PC-3 (cell line): Measurements from ENCODE around the gene CIAO3. TPM values are rescaled to one million over a fixed set of nuclear protein-coding genes. Genes with fewer than 3 reads are reported as not detected.

Source experiments
- ATAC-seq: fragments of 200-7000 bp; cut with Tn5 transposase; 2 replicates; pipeline ENCODE4 v1.9.1; 2020; ENCODE audit warnings: mild to moderate bottlenecking, moderate library complexity
- BruUV-seq: library from RNA; stranded (reverse); fragments of 400-500 nt; replicated peaks from 2 replicates; lab custom pipeline; 2021; lab: Mats Ljungman, UMichigan
- CTCF ChIA-PET: fragments of 300-600 bp; sonication (Branson Sonifier 250); formaldehyde crosslinking; loops from one replicate; lab custom pipeline; 2022; ENCODE audit warnings: antibody characterized with exemption; lab: Charles Lee
- POLR2A ChIA-PET: fragments of 300-600 bp; sonication (Branson Sonifier 250); formaldehyde crosslinking; loops from one replicate; lab custom pipeline; 2022; ENCODE audit warnings: antibody characterized with exemption; ENCODE audit not compliant: unreplicated experiment; lab: Charles Lee
- DNase-seq: peaks from one replicate; pipeline ENCODE4 v3.0.0-alpha.2; 2015
- H2AFZ ChIP-seq: fragments of 300-600 bp; sonication (generic); 2 replicates; pipeline ENCODE4 v1.6.0; 2016; ENCODE audit warnings: antibody characterized with exemption, low read length
- H3F3A ChIP-seq: fragments of 300-600 bp; sonication (generic); one replicate; pipeline ENCODE4 v1.6.0; 2017; ENCODE audit warnings: antibody characterized with exemption, low read length, control low read depth, mild to moderate bottlenecking; ENCODE audit not compliant: unreplicated experiment
- H3K27ac ChIP-seq: fragments of 300-600 bp; sonication (generic); 2 replicates; pipeline ENCODE4 v1.5.1; 2016; ENCODE audit warnings: mild to moderate bottlenecking, low read length
- H3K27me3 ChIP-seq: fragments of 300-600 bp; sonication (generic); 2 replicates; pipeline ENCODE4 v1.6.1; 2016; ENCODE audit warnings: low read length, mixed read lengths
- H3K36me3 ChIP-seq: fragments of 300-600 bp; sonication (generic); 2 replicates; pipeline ENCODE4 v1.6.1; 2016; ENCODE audit warnings: low read depth, mixed run types, low read length, mixed read lengths
- H3K4me1 ChIP-seq: fragments of 300-600 bp; sonication (generic); 2 replicates; pipeline ENCODE4 v1.5.1; 2016; ENCODE audit warnings: low read length; ENCODE audit not compliant: insufficient read depth
- H3K4me2 ChIP-seq: fragments of 300-600 bp; sonication (generic); 2 replicates; pipeline ENCODE4 v1.6.0; 2016; ENCODE audit warnings: low read length
- H3K4me3 ChIP-seq: fragments of 300-600 bp; sonication (generic); 2 replicates; pipeline ENCODE4 v1.5.1; 2016; ENCODE audit warnings: mild to moderate bottlenecking, low read length, mixed read lengths
- H3K79me2 ChIP-seq: fragments of 300-600 bp; sonication (generic); 2 replicates; pipeline ENCODE4 v1.6.1; 2017; ENCODE audit warnings: low read length, mixed read lengths
- H3K9ac ChIP-seq: fragments of 300-600 bp; sonication (generic); 2 replicates; pipeline ENCODE4 v1.6.0; 2016; ENCODE audit warnings: mild to moderate bottlenecking, low read length
- H3K9me2 ChIP-seq: fragments of 300-600 bp; sonication (generic); replicated peaks from 2 replicates; pipeline ENCODE4 v1.6.1; 2016; ENCODE audit warnings: mixed run types, low read length, mixed read lengths
- H3K9me3 ChIP-seq: fragments of 300-600 bp; sonication (generic); 2 replicates; pipeline ENCODE4 v1.6.1; 2016; ENCODE audit warnings: low read length, mixed read lengths
- H4K20me1 ChIP-seq: fragments of 300-600 bp; sonication (generic); 2 replicates; pipeline ENCODE4 v1.6.1; 2016; ENCODE audit warnings: low read length, mixed read lengths
- CTCF ChIP-seq: fragments of 300-600 bp; sonication (generic); conservative IDR thresholded peaks from 2 replicates; pipeline ENCODE4 v1.5.1; 2017; ENCODE audit warnings: antibody characterized with exemption, low read depth, mild to moderate bottlenecking, low read length
- EZH2 ChIP-seq: fragments of 300-600 bp; sonication (generic); IDR thresholded peaks from one replicate; pipeline ENCODE4 v1.6.1; 2017; ENCODE audit warnings: antibody characterized with exemption, mild to moderate bottlenecking, low read length; ENCODE audit not compliant: unreplicated experiment
- EZH2phosphoT487 ChIP-seq: fragments of 300-600 bp; sonication (generic); IDR thresholded peaks from 2 replicates; pipeline ENCODE4 v1.6.1; 2018; ENCODE audit warnings: mild to moderate bottlenecking, antibody characterized with exemption, low read length, borderline replicate concordance
- intact Hi-C: fragments of 100-400 bp; cut with micrococcal nuclease; formaldehyde crosslinking; loops from 2 replicates; pipeline ENCODE4 v1.9.0; 2023
- total RNA-seq: library from RNA; depleted of rRNA; stranded (reverse); fragments of >200 nt; gene quantifications from 2 replicates; pipeline ENCODE4 v1.2.3, GENCODE V29; 2014

Gene CIAO3
- total RNA-seq, 1 experiment from 2014 or later: 46.1 TPM

DNA sequence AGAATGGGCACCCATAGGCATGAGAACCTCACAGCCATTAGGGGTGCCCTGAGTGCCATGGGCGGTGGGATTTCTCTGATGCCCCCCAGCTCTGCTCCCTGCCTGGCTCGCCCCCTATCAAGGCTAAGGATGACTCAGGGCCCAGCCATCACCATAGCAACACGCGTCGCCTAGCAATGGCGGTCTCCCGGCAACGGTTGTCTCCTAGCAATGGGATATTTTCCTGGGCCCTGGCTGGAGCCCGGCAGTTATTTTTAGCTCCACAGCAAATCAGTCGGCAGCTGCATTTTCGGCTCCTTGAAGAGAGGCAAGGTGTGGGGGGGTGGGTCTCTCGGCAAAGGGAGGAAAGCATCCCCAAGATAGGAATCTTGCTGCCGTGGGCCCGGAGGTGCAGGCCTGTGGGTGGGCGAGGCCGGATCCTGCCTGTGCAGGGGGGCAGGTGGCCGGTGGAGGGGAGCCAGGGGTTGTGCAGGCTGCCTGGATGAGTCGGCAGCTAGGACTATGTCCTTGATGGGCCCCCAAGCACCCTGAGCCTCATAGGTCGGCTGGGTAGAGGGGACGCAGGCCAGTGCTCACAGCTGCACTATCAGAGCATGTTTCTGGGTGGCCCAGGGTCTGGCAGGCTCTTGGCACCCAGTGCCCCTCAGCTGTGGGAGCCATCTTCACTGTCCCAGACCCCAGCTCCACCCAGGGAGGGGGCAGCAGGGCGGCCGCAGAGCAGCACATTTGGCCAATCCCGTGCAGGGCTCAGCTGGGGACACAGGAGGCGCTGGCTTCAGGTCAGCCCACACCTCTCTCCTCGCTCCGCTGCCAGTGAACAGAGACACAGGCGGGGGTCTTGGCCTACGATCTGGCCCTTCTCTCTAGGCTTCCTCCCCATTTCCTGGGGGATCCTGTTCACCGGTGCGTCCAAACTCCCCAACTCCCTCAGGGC, 31.0 kb downstream of the CIAO3 start:
- ChIA-PET POLR2A (no interaction called here), CTCF (interaction anchor here (0.6 kb wide), 1 partner anchor 100 kb away, joined by 4 read pairs; no protein-coding TSS in a partner anchor)
- BruUV-seq: no TSS peak
- Histone ChIP-seq H3K4me2 (no peak overlapping the region), H3K9me3 (no peaks in the 10 kb centered on the region), H4K20me1 (no peaks in the 10 kb centered on the region), H2AFZ (no peak overlapping the region), H3K27me3 (peaks cover 28% of the 10 kb centered on the region), H3K36me3 (no peaks in the 10 kb centered on the region), H3K27ac (no peak overlapping the region), H3K9ac (no peak overlapping the region), H3K4me1 (peaks cover 16% of the 10 kb centered on the region), H3K9me2 (no peaks in the 10 kb centered on the region), H3F3A (no peaks in the 10 kb centered on the region), H3K4me3 (no peak overlapping the region), H3K79me2 (no peaks in the 10 kb centered on the region)
- ATAC-seq (no peak), DNase-seq (peak; percentile 54)
- intact Hi-C loops: loop anchor here (10.0 kb wide), 1 partner anchor 75 kb away; the partner anchor contains the start of genes CHTF18 and RPUSD1
- 0 out of 2 replicates have a peak, but pooled peaks have one; percentile 12 for TF ChIP-seq CTCF
- no peak for TF ChIP-seq EZH2
- TF ChIP-seq EZH2phosphoT487: no peak

DNA sequence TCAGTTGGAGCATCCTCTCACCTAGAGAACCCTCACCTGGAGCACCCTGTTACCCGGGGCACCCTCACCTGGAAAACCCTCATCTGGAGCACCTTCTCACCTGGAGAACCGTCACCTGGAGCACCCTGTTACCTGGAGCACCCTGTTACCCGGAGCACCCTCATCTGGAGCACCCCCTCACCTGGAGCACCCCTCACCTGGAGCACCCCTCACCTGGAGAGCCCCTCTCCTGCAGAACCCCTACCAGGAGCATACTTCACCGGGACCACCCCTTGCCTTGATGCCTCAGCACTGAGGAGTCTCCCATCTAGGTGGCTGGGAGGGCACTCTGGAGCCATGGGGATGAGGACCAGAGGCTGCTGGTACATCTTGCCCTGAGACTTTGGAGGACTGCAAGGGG, 31.8 kb downstream of the CIAO3 start:
- H3F3A ChIP-seq: no peaks in the 10 kb centered on the region
- no peak for DNase-seq
- no peak overlapping the region for H3K4me2 ChIP-seq
- H3K27me3 ChIP-seq: peaks cover 33% of the 10 kb centered on the region
- no peak overlapping the region for H3K4me3 ChIP-seq
- no peaks in the 10 kb centered on the region for H3K36me3 ChIP-seq
- H4K20me1 ChIP-seq: no peaks in the 10 kb centered on the region
- ATAC-seq: no peak
- no peaks in the 10 kb centered on the region for H3K9me2 ChIP-seq
- TF ChIP-seq EZH2phosphoT487 (no peak), EZH2 (no peak), CTCF (no peak)
- CTCF ChIA-PET: interaction anchor here (0.6 kb wide), 1 partner anchor 100 kb away, joined by 4 read pairs; no protein-coding TSS in a partner anchor
- H3K4me1 ChIP-seq: peaks cover 8% of the 10 kb centered on the region
- intact Hi-C loops: no loop called here
- no peak overlapping the region for H3K9ac ChIP-seq
- no peaks in the 10 kb centered on the region for H3K79me2 ChIP-seq
- BruUV-seq: no TSS peak
- H3K27ac ChIP-seq: no peak overlapping the region
- no peaks in the 10 kb centered on the region for H3K9me3 ChIP-seq
- POLR2A ChIA-PET: no interaction called here
- no peak overlapping the region for H2AFZ ChIP-seq
